B cell (primary cell): ENCODE results near the gene ADGRF1.

Experiments
- EZH2 ChIP-seq: IDR thresholded peaks from 2 replicates; pipeline ENCODE4 v1.6.1; 2012; ENCODE audit warnings: borderline replicate concordance, low read depth, mild to moderate bottlenecking, moderate library complexity, low read length; ENCODE audit not compliant: insufficient read depth, poor library complexity, severe bottlenecking
- TF ChIP-seq, protein P1 (sequence below): fragments of 200-600 bp; IDR thresholded peaks from one replicate; pipeline ENCODE4 v1.8.0; 2022; ENCODE audit warnings: antibody characterized with exemption, mild to moderate bottlenecking

GRCh38 chr6:47062346-47062745 is 20.2 kb upstream of the ADGRF1 start:
- TF ChIP-seq EZH2: no peak
- TF ChIP-seq, protein P1, sequence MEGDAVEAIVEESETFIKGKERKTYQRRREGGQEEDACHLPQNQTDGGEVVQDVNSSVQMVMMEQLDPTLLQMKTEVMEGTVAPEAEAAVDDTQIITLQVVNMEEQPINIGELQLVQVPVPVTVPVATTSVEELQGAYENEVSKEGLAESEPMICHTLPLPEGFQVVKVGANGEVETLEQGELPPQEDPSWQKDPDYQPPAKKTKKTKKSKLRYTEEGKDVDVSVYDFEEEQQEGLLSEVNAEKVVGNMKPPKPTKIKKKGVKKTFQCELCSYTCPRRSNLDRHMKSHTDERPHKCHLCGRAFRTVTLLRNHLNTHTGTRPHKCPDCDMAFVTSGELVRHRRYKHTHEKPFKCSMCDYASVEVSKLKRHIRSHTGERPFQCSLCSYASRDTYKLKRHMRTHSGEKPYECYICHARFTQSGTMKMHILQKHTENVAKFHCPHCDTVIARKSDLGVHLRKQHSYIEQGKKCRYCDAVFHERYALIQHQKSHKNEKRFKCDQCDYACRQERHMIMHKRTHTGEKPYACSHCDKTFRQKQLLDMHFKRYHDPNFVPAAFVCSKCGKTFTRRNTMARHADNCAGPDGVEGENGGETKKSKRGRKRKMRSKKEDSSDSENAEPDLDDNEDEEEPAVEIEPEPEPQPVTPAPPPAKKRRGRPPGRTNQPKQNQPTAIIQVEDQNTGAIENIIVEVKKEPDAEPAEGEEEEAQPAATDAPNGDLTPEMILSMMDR: no peak
